Neuronal stem cell (in vitro differentiated cells): Measurements from ENCODE around the gene MYO16.
"Not testable (repeated sequence)": the region's sequence is repeated elsewhere in the genome, so short reads cannot be mapped to it uniquely, and the experiment has no call there.

Experiments
- DNase-seq: peaks from one replicate; pipeline ENCODE4 v3.0.0-alpha.2; 2013; ENCODE audit warnings: low spot score
- H2AFZ ChIP-seq: one replicate; pipeline ENCODE4 v1.6.1; 2013; ENCODE audit warnings: mild to moderate bottlenecking, low read length, inconsistent platforms
- H2AK5ac ChIP-seq: 2 replicates; pipeline ENCODE4 v1.6.1; 2013; ENCODE audit warnings: low read depth, mild to moderate bottlenecking, inconsistent platforms, low read length, moderate library complexity, mixed read lengths
- H2BK120ac ChIP-seq: 2 replicates; pipeline ENCODE4 v1.6.1; 2013; ENCODE audit warnings: low read depth, mild to moderate bottlenecking, inconsistent platforms, low read length, moderate library complexity, mixed read lengths
- H2BK12ac ChIP-seq: one replicate; pipeline ENCODE4 v1.6.1; 2013; ENCODE audit warnings: low read length, inconsistent platforms
- H2BK15ac ChIP-seq: 2 replicates; pipeline ENCODE4 v1.6.1; 2013; ENCODE audit warnings: mild to moderate bottlenecking, low read length, inconsistent platforms, mixed read lengths
- H2BK5ac ChIP-seq: one replicate; pipeline ENCODE4 v1.6.1; 2013; ENCODE audit warnings: inconsistent platforms, mild to moderate bottlenecking, low read length, moderate library complexity
- H3K14ac ChIP-seq: one replicate; pipeline ENCODE4 v1.6.1; 2013; ENCODE audit warnings: low read length, inconsistent platforms
- H3K18ac ChIP-seq: 2 replicates; pipeline ENCODE4 v1.6.1; 2013; ENCODE audit warnings: low read length, inconsistent platforms
- H3K23ac ChIP-seq: 2 replicates; pipeline ENCODE4 v1.6.1; 2013; ENCODE audit warnings: low read depth, mild to moderate bottlenecking, mixed read lengths, low read length, inconsistent platforms; ENCODE audit not compliant: poor library complexity
- H3K27ac ChIP-seq: replicated peaks from 3 replicates; pipeline ENCODE4 v1.5.1; 2013; ENCODE audit warnings: low read length, inconsistent platforms
- H3K27me3 ChIP-seq, 3 experiments: 2 replicates each; pipeline ENCODE4 v1.6.1; 2013; ENCODE audit warnings: low read length in 3 of 3, mild to moderate bottlenecking in 2 of 3, inconsistent platforms in 1 of 3, low read depth in 1 of 3, mixed read lengths in 1 of 3, moderate library complexity in 1 of 3; ENCODE audit not compliant: control insufficient read depth in 3 of 3, insufficient read depth in 3 of 3
- H3K36me3 ChIP-seq, 2 donors: replicated peaks in 1 of 2; 2 replicates each; pipeline ENCODE4 v1.6.1; 2013; ENCODE audit warnings: low read length in 2 of 2; ENCODE audit not compliant: control insufficient read depth in 2 of 2, insufficient read depth in 2 of 2
- H3K4ac ChIP-seq: 2 replicates; pipeline ENCODE4 v1.6.1; 2013; ENCODE audit warnings: inconsistent platforms, mild to moderate bottlenecking, low read length, moderate library complexity
- H3K4me1 ChIP-seq, 2 donors: 1 replicate in 1 of 2; 2 replicates in 1 of 2; pipeline ENCODE4 v1.6.1; 2013; ENCODE audit warnings: low read length in 2 of 2, low read depth in 1 of 2; ENCODE audit not compliant: control insufficient read depth in 2 of 2, insufficient read depth in 1 of 2
- H3K4me2 ChIP-seq: one replicate; pipeline ENCODE4 v1.6.1; 2013; ENCODE audit warnings: mild to moderate bottlenecking, low read length, inconsistent platforms; ENCODE audit not compliant: insufficient read depth, poor library complexity, severe bottlenecking
- H3K4me3 ChIP-seq, 2 donors: 2 replicates each; pipeline ENCODE4 v1.5.1; 2013; ENCODE audit warnings: low read length in 2 of 2, mild to moderate bottlenecking in 2 of 2, inconsistent platforms in 1 of 2, moderate library complexity in 1 of 2
- H3K79me1 ChIP-seq: one replicate; pipeline ENCODE4 v1.6.1; 2013; ENCODE audit warnings: low read depth, mild to moderate bottlenecking, inconsistent platforms, low read length, moderate library complexity
- H3K9ac ChIP-seq: one replicate; pipeline ENCODE4 v1.6.1; 2013; ENCODE audit warnings: mild to moderate bottlenecking, low read depth, low read length, inconsistent platforms; ENCODE audit not compliant: poor library complexity
- H3K9me3 ChIP-seq, 2 donors: replicated peaks in 1 of 2; 2 replicates each; pipeline versions ENCODE3 to v1.6.1; 2013; ENCODE audit warnings: low read length in 2 of 2, mild to moderate bottlenecking in 2 of 2, inconsistent platforms in 1 of 2, low read depth in 1 of 2, mixed read lengths in 1 of 2, moderate library complexity in 1 of 2; ENCODE audit not compliant: control insufficient read depth in 2 of 2, insufficient read depth in 1 of 2
- H4K8ac ChIP-seq: one replicate; pipeline ENCODE4 v1.6.1; 2013; ENCODE audit warnings: low read depth, mild to moderate bottlenecking, inconsistent platforms, low read length, moderate library complexity
- H4K91ac ChIP-seq: one replicate; pipeline ENCODE4 v1.6.1; 2013; ENCODE audit warnings: low read length, low read depth, mild to moderate bottlenecking, inconsistent platforms; ENCODE audit not compliant: poor library complexity
- WGBS, 2 donors: extraction: QIAGEN DNeasy Blood & Tissue Kit; methylation state at CpG; one replicate each; pipeline ENCODE4 v1.1.7; 2013; ENCODE audit warnings: missing lambda C conversion rate in 2 of 2, mixed read lengths in 1 of 2; ENCODE audit not compliant: insufficient read length in 2 of 2, insufficient replicate concordance in 1 of 2; ENCODE audit errors: extremely low coverage in 2 of 2; 5-methylcytosine and 5-hydroxymethylcytosine counted together

The MYO16 gene

GRCh38 chr13:108987517-108987916, 358.1 kb downstream of the MYO16 start:
- H3K4me1 ChIP-seq: peaks cover 3 to 14% of the 10 kb centered on the region in 2 donors
- H3K4ac ChIP-seq: no peak overlapping the region
- no peak overlapping the region for H3K27ac ChIP-seq
- no peak overlapping the region for H2BK12ac ChIP-seq
- H3K4me2 ChIP-seq: no peak overlapping the region
- H3K18ac ChIP-seq: no peak overlapping the region
- peak overlapping the region; percentile 78 for H2AFZ ChIP-seq
- H3K36me3 ChIP-seq: no peaks in the 10 kb centered on the region
- no peak overlapping the region for H2AK5ac ChIP-seq
- no peaks in the 10 kb centered on the region for H3K79me1 ChIP-seq
- no peak overlapping the region for H2BK120ac ChIP-seq
- DNase-seq: no peak
- no peak overlapping the region for H3K14ac ChIP-seq
- H4K91ac ChIP-seq: no peak overlapping the region
- no peak overlapping the region for H2BK5ac ChIP-seq
- H2BK15ac ChIP-seq: no peak overlapping the region
- peaks cover 2 to 3% of the 10 kb centered on the region in 2 donors for H3K9me3 ChIP-seq
- H4K8ac ChIP-seq: no peak overlapping the region
- peak overlapping the region in 1 of 2 donors; percentile 19 for H3K4me3 ChIP-seq
- no CpG with 5 or more reads among the region's 4 CpGs for WGBS, 2 donors
- H3K9ac ChIP-seq: no peak overlapping the region
- H3K27me3 ChIP-seq: no peaks in the 10 kb centered on the region
- no peak overlapping the region for H3K23ac ChIP-seq

- H3K9me3 ChIP-seq: peaks cover 2 to 3% of the 10 kb centered on the region in 2 donors
- H3K4me3 ChIP-seq: peak overlapping the region in 1 of 2 donors; percentile 19
- H3K27me3 ChIP-seq: no peaks in the 10 kb centered on the region
- no peak overlapping the region for H3K14ac ChIP-seq
- no peaks in the 10 kb centered on the region for H3K36me3 ChIP-seq
- WGBS, 2 donors: no CpG with 5 or more reads among the region's 5 CpGs
- H2BK12ac ChIP-seq: no peak overlapping the region
- no peak for DNase-seq
- no peak overlapping the region for H2AK5ac ChIP-seq
- no peak overlapping the region for H3K18ac ChIP-seq
- H2AFZ ChIP-seq: peak overlapping the region; percentile 78
- no peaks in the 10 kb centered on the region for H3K79me1 ChIP-seq
- no peak overlapping the region for H3K23ac ChIP-seq
- no peak overlapping the region for H4K8ac ChIP-seq
- no peak overlapping the region for H4K91ac ChIP-seq
- no peak overlapping the region for H3K4me2 ChIP-seq
- no peak overlapping the region for H3K27ac ChIP-seq
- no peak overlapping the region for H3K4ac ChIP-seq
- peaks cover 3 to 14% of the 10 kb centered on the region in 2 donors for H3K4me1 ChIP-seq
- H3K9ac ChIP-seq: no peak overlapping the region
- H2BK15ac ChIP-seq: no peak overlapping the region
- no peak overlapping the region for H2BK120ac ChIP-seq
- H2BK5ac ChIP-seq: no peak overlapping the region
Measured at GRCh38 chr13:108987944-108988343, 358.5 kb downstream of the MYO16 start.

GRCh38 chr13:108991416-108991815, 362.0 kb downstream of the MYO16 start:
- H2BK12ac ChIP-seq, H3K4me2 ChIP-seq, H3K4me3 ChIP-seq, DNase-seq, H3K9ac ChIP-seq, H4K8ac ChIP-seq, H3K27ac ChIP-seq, H3K14ac ChIP-seq, H2BK15ac ChIP-seq, H3K23ac ChIP-seq, H2AFZ ChIP-seq, H3K79me1 ChIP-seq, H2BK5ac ChIP-seq, H3K4ac ChIP-seq, H4K91ac ChIP-seq, H2BK120ac ChIP-seq, H3K27me3 ChIP-seq, H3K9me3 ChIP-seq, H2AK5ac ChIP-seq, H3K18ac ChIP-seq, H3K36me3 ChIP-seq: not testable (repeated sequence)
- no CpG with 5 or more reads among the region's 3 CpGs for WGBS, 2 donors
- peaks cover 3 to 14% of the 10 kb centered on the region in 2 donors for H3K4me1 ChIP-seq

- Histone ChIP-seq H4K91ac (no peak overlapping the region), H2BK5ac (no peak overlapping the region), H3K18ac (no peak overlapping the region), H4K8ac (no peak overlapping the region), H3K4me1 (peaks cover 3 to 5% of the 10 kb centered on the region in 2 donors), H2BK15ac (no peak overlapping the region), H3K4ac (no peak overlapping the region), H3K27ac (no peak overlapping the region), H2AK5ac (no peak overlapping the region), H2BK12ac (no peak overlapping the region), H2BK120ac (no peak overlapping the region), H3K9ac (no peak overlapping the region), H3K4me2 (no peak overlapping the region), H3K36me3 (no peaks in the 10 kb centered on the region), H3K27me3 (no peaks in the 10 kb centered on the region), H2AFZ (no peak overlapping the region), H3K23ac (no peak overlapping the region), H3K79me1 (no peaks in the 10 kb centered on the region), H3K4me3 (no peak overlapping the region), H3K14ac (no peak overlapping the region), H3K9me3 (peaks cover 0 to 2% of the 10 kb centered on the region in 2 donors)
- no peak for DNase-seq
- WGBS, 2 donors: no CpG with 5 or more reads among the region's 5 CpGs
Measured at GRCh38 chr13:108993346-108993745, 363.9 kb downstream of the MYO16 start.
